GM10248 (cell line): ENCODE data around the gene SPTBN2.

Source experiments
- CTCF ChIA-PET: fragments of 300-600 bp; sonication (Branson Sonifier 250); formaldehyde crosslinking; extraction: SDS; loops from one replicate; lab custom pipeline; 2021; ENCODE audit warnings: antibody characterized with exemption; lab: Yijun Ruan, JAX
- POLR2A ChIA-PET: fragments of 350-650 bp; sonication (Branson Sonifier 250); formaldehyde crosslinking; extraction: SDS; loops from one replicate; lab custom pipeline; 2020; ENCODE audit warnings: antibody characterized with exemption; lab: Yijun Ruan, JAX
- DNase-seq: peaks from one replicate; pipeline ENCODE4 v3.0.0; 2012; ENCODE audit errors: extremely low spot score
- TF ChIP-seq, protein P1 (sequence below): IDR thresholded peaks from 2 replicates; pipeline ENCODE4 v1.5.1; 2012; ENCODE audit warnings: mild to moderate bottlenecking, low read depth; ENCODE audit errors: extremely low read depth, missing control alignments, control extremely low read depth

Gene SPTBN2

DNA sequence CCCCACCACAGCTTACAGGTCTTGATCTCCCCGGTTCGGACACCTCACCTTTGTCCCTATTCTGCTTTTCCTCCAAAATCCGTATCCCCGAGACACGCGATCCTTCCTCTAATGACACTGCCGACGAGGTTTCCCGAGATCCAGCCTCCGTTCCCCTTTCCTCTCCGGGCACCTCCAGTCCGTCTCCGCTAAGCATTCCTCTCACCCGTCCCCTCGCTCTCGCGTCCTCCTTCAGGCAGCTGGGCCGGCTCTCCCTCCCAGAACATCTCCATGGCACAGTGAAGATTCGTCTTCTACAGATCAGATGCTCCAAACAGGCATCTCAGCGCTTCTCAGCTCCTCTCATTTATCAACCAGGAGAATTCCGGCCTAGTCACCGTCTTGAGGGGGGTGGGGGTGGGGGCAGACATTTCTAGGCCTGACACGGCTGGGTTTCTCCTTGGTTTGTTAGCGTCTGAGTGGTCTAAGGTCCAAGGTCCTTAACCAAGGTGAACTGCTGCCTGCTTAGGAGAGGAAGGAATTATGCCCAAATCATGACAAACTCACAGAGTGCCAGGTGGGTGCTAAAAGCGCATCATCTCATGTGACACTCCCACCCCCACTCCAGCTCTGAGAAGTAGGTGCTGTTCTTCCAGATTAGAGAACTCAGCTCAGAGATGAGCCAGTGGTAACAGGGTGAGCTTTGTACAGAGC lies at the start of gene SPTBN2:
SPTBN2 (minus strand) TSS at position 524 of the 693 bp plus-strand sequence. CDS start 7,976 bp downstream, outside the sequence.
- DNase-seq, result no peak
- POLR2A ChIA-PET, result no interaction called here
- TF ChIP-seq, protein P1, sequence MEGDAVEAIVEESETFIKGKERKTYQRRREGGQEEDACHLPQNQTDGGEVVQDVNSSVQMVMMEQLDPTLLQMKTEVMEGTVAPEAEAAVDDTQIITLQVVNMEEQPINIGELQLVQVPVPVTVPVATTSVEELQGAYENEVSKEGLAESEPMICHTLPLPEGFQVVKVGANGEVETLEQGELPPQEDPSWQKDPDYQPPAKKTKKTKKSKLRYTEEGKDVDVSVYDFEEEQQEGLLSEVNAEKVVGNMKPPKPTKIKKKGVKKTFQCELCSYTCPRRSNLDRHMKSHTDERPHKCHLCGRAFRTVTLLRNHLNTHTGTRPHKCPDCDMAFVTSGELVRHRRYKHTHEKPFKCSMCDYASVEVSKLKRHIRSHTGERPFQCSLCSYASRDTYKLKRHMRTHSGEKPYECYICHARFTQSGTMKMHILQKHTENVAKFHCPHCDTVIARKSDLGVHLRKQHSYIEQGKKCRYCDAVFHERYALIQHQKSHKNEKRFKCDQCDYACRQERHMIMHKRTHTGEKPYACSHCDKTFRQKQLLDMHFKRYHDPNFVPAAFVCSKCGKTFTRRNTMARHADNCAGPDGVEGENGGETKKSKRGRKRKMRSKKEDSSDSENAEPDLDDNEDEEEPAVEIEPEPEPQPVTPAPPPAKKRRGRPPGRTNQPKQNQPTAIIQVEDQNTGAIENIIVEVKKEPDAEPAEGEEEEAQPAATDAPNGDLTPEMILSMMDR, result no peak
- CTCF ChIA-PET, result interaction anchor here (1.0 to 1.8 kb wide), 2 partner anchors 34 to 105 kb away, joined by 3 to 5 read pairs; no protein-coding TSS in a partner anchor

DNA sequence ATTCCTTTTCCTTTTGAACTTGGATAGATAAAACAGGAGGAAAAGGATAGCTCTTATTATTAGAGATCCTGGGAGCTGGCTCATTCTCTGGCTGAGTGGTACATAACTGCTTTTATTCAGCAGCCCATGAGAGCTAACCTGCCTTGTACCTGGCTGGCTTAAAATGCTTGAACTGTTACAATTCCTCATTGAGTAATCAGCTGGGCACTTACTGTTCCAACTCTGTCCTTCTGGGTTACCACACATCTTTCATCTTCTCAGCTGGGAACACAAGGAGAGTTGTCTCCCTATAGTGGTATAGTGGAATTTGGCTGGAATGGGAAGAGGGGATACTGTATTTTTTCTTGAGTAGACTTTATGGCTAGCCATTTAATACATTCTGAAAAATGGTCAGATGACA lies 39.8 kb upstream of the SPTBN2 start:
- TF ChIP-seq, protein P1, result no peak

DNA sequence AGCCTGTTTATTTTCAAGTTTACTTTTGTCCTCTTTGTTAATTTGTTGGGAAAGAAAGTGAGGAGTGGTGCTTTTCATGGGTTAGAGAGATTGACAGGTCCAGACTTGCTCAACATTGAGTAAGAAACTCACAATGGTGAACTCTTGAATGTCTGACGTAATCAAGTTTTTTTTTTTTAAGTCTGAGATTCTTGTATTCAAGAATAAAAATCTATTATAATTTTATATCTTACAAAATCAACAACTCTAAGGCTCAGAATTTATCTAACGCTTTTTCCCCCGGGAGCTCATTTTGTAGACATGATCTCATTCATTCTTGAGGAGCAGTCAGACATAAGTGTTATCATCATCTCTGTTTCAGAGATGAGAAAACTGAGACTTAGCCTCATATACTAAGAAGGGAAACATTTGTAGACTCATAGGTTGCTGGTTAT lies 39.1 kb upstream of the SPTBN2 start:
- CTCF ChIA-PET, result interaction anchor here (1.1 to 1.9 kb wide), 4 partner anchors 10 to 72 kb away, joined by 3 to 7 read pairs (median 4); no protein-coding TSS in a partner anchor
- no peak for DNase-seq
- POLR2A ChIA-PET, result no interaction called here
- TF ChIP-seq, protein P1, result no peak

More for the DNA sequence above, 39.8 kb upstream of the SPTBN2 start:
- ChIA-PET POLR2A (no interaction called here), CTCF (interaction anchor here (0.8 to 1.7 kb wide), 3 partner anchors 9 to 72 kb away, joined by 3 to 4 read pairs (median 3); no protein-coding TSS in a partner anchor)
- no peak for DNase-seq

DNA sequence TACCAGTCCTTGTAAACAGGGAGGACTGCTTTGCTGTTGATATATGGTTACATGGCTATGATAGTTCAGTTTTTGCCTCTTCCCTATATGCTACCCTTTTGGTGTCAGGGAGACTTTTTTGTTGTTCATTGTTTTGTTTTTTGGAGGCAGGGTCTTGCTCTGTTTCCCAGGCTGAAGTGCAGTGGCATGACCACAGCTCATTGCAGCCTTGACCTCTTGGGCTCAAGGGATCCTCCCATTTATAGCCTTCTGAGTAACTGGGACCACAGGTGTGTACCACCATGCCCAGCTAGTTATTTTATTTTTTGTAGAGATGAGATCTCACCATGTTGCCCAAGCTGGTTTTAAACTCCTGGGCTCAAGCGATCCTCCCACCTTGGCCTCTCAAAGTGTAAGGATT lies 38.6 kb upstream of the SPTBN2 start:
- TF ChIP-seq, protein P1, result no peak
- ChIA-PET POLR2A (no interaction called here), CTCF (interaction anchor here (0.8 to 2.2 kb wide), 5 partner anchors 25 to 122 kb away, joined by 3 to 7 read pairs (median 4); no protein-coding TSS in a partner anchor)
- no peak for DNase-seq

GRCh38 chr11:66766681-66767080 lies 37.7 kb upstream of the SPTBN2 start:
- DNase-seq, result no peak
- ChIA-PET POLR2A (no interaction called here), CTCF (interaction anchor here (0.8 to 2.2 kb wide), 8 partner anchors 14 to 123 kb away, joined by 3 to 7 read pairs (median 3); no protein-coding TSS in a partner anchor)
- TF ChIP-seq, protein P1, result no peak

DNA sequence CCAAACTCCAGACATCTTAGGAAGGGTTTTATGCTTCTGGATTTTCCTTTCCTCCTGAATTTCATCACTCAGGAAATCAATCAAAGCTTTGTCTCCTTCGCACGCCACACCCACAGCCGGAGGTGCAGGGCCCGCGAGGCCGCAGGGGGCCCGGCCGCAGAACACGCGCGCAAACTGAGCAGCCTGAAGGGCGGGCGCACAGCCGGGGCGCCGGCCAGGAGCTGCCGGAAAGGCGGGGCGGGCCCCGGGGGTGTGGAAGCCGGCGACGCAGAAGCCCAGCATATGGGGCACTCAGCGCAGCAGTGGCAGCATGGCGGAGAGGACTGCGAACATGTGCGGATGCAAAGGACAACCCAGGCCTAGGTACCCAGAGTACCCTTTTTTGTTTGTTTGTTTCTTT lies 33.1 kb upstream of the SPTBN2 start:
- TF ChIP-seq, protein P1, result no peak
- POLR2A ChIA-PET, result no interaction called here
- no peak for DNase-seq
- CTCF ChIA-PET, result interaction anchor here (1.0 kb wide), 1 partner anchor 51 kb away, joined by 3 read pairs; no protein-coding TSS in a partner anchor
